Measurements from ENCODE around the gene NMT1.

- no peak for TF ChIP-seq EZH2 (IDR thresholded peaks at IDR 0.05; ENCODE audit: low read depth)
- TF ChIP-seq, protein P1, sequence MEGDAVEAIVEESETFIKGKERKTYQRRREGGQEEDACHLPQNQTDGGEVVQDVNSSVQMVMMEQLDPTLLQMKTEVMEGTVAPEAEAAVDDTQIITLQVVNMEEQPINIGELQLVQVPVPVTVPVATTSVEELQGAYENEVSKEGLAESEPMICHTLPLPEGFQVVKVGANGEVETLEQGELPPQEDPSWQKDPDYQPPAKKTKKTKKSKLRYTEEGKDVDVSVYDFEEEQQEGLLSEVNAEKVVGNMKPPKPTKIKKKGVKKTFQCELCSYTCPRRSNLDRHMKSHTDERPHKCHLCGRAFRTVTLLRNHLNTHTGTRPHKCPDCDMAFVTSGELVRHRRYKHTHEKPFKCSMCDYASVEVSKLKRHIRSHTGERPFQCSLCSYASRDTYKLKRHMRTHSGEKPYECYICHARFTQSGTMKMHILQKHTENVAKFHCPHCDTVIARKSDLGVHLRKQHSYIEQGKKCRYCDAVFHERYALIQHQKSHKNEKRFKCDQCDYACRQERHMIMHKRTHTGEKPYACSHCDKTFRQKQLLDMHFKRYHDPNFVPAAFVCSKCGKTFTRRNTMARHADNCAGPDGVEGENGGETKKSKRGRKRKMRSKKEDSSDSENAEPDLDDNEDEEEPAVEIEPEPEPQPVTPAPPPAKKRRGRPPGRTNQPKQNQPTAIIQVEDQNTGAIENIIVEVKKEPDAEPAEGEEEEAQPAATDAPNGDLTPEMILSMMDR (conservative IDR thresholded peaks at IDR 0.05) = no peak
These were observed 2.1 kb downstream of the NMT1 start for GRCh38 chr17:45063198-45063597.
